Measurements from ENCODE around the gene FGF14.

DNA sequence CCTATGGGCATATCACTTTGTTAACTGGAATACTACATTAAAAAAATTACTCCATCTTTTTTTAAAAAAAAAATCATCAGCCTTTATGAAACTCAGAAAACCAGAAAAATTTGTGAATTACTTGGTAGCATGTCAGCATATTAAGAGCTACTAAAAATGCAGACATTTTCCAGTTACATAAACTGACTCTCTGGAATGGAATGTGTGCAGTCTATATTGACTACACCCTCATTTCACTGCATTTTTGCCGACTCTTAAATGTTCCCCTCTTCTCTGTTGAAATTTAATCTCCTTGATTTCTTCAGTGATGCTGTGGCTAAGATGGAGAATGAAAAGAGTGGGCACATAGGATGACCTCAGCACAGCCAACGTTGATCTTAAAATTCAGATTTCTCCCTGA lies 555.6 kb downstream of the FGF14 start:
- TF ChIP-seq, protein P1, sequence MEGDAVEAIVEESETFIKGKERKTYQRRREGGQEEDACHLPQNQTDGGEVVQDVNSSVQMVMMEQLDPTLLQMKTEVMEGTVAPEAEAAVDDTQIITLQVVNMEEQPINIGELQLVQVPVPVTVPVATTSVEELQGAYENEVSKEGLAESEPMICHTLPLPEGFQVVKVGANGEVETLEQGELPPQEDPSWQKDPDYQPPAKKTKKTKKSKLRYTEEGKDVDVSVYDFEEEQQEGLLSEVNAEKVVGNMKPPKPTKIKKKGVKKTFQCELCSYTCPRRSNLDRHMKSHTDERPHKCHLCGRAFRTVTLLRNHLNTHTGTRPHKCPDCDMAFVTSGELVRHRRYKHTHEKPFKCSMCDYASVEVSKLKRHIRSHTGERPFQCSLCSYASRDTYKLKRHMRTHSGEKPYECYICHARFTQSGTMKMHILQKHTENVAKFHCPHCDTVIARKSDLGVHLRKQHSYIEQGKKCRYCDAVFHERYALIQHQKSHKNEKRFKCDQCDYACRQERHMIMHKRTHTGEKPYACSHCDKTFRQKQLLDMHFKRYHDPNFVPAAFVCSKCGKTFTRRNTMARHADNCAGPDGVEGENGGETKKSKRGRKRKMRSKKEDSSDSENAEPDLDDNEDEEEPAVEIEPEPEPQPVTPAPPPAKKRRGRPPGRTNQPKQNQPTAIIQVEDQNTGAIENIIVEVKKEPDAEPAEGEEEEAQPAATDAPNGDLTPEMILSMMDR (IDR thresholded peaks at IDR 0.05) = no peak
- no peak for TF ChIP-seq ZFX (IDR thresholded peaks at IDR 0.05; ENCODE audit: borderline replicate concordance)

Measured in 22Rv1 (cell line).